ENCODE measurements around the gene SDR39U1.

SDR39U1 gene

GRCh38 chr14:24432259-24433131 lies 10.1 kb downstream of the SDR39U1 start:
- in situ Hi-C loops (cut with HindIII; ENCODE audit: low sequenced_read_pairs) = loop anchor here (10.0 kb wide), 1 partner anchor 98 kb away; the partner anchor contains the start of genes ADCY4 and RIPK3
- TF ChIP-seq, protein P1, sequence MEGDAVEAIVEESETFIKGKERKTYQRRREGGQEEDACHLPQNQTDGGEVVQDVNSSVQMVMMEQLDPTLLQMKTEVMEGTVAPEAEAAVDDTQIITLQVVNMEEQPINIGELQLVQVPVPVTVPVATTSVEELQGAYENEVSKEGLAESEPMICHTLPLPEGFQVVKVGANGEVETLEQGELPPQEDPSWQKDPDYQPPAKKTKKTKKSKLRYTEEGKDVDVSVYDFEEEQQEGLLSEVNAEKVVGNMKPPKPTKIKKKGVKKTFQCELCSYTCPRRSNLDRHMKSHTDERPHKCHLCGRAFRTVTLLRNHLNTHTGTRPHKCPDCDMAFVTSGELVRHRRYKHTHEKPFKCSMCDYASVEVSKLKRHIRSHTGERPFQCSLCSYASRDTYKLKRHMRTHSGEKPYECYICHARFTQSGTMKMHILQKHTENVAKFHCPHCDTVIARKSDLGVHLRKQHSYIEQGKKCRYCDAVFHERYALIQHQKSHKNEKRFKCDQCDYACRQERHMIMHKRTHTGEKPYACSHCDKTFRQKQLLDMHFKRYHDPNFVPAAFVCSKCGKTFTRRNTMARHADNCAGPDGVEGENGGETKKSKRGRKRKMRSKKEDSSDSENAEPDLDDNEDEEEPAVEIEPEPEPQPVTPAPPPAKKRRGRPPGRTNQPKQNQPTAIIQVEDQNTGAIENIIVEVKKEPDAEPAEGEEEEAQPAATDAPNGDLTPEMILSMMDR (IDR thresholded peaks at IDR 0.05; ENCODE audit: low read depth, low read length) = no peak
- DNase-seq (ENCODE audit: low read depth, low spot score) = no peak
- peak overlapping the region; percentile 26 for H3K4me3 ChIP-seq (ENCODE audit: low read depth, low read length)

DNA sequence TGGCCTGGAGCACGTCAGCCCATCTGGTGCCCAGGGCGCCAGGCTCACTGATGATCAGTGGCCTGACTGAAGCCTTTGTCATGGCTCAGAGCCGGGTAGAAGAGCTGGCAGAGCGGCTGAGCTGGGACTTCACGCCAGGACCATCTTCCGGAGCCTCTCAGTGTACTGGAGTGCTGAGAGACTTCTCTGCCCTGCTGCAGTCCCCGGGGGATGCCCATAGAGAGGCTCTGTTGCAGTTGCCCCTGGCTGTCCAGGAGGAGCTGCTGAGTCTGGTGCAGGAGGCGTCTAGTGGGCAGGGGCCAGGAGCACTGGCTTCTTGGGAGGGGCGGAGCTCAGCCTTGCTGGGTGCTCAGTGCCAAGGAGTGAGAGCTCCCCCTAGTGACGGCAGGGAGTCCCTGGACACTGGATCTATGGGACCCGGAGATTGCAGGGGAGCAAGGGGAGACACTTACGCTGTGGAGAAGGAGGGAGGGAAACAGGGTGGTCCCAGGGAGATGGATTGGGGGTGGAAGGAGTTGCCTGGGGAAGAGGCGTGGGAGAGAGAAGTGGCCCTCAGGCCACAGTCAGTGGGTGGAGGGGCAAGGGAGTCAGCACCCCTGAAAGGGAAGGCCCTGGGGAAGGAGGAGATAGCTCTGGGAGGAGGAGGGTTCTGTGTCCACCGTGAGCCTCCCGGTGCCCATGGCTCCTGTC lies 10.9 kb downstream of the SDR39U1 start:
- peak overlapping the region; percentile 66 for H3K4me3 ChIP-seq (ENCODE audit: low read depth, low read length)
- DNase-seq (ENCODE audit: low read depth, low spot score) = peak; percentile 88
- TF ChIP-seq, protein P1 (IDR thresholded peaks at IDR 0.05; ENCODE audit: low read depth, low read length) = peak; percentile 98
- in situ Hi-C loops (cut with HindIII; ENCODE audit: low sequenced_read_pairs) = loop anchor here (10.0 kb wide), 1 partner anchor 97 kb away; the partner anchor contains the start of genes ADCY4 and RIPK3

DNA sequence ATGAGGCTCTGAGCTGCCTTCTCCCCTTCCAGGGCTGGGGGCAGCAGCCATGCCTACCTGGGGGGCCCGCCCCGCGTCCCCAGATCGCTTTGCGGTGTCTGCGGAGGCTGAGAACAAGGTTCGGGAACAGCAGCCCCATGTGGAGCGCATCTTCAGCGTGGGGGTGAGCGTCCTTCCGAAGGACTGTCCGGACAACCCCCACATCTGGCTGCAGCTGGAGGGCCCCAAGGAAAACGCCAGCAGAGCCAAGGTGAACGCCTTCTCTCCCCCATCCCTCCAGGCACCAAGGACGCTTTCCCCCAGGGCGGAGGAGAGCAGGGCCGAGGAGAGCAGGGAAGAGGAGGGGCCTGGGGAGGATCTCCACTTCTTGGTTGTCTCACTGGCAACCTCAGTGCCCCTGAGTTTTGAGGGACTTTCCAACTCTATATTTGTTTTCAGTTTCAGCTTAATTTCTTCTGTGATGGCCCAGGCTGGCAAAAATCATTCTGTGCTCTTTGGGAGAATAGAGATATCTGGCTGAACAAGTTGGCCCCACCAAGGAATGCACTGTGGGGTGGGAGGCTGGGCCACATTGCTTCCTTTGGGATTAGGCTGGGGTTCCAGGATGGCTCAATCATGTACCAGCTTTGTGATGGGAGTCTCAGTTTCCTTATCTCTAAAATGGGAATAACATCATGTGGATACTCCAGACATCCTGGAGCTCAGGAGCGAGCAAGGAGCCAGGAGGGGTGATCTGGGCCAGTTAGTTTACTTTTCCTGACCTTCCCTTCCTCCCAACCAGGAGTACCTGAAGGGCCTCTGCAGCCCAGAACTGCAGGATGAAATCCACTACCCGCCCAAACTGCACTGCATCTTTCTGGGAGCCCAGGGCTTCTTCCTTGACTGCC lies 11.7 kb downstream of the SDR39U1 start:
- in situ Hi-C loops (cut with HindIII; ENCODE audit: low sequenced_read_pairs) = loop anchor here (10.0 kb wide), 1 partner anchor 96 kb away; the partner anchor contains the start of genes ADCY4 and RIPK3
- peak; percentile 40 for DNase-seq (ENCODE audit: low read depth, low spot score)
- TF ChIP-seq, protein P1 (IDR thresholded peaks at IDR 0.05; ENCODE audit: low read depth, low read length) = no peak
- peak overlapping the region; percentile 66 for H3K4me3 ChIP-seq (ENCODE audit: low read depth, low read length)

GRCh38 chr14:24430143-24430681 lies 12.4 kb downstream of the SDR39U1 start:
- TF ChIP-seq, protein P1 (IDR thresholded peaks at IDR 0.05; ENCODE audit: low read depth, low read length) = no peak
- in situ Hi-C loops (cut with HindIII; ENCODE audit: low sequenced_read_pairs) = loop anchor here (10.0 kb wide), 1 partner anchor 95 kb away; the partner anchor contains the start of genes ADCY4 and RIPK3
- DNase-seq (ENCODE audit: low read depth, low spot score) = peak; percentile 77
- H3K4me3 ChIP-seq (ENCODE audit: low read depth, low read length) = peak overlapping the region; percentile 66

GRCh38 chr14:24429395-24430142 lies 13.0 kb downstream of the SDR39U1 start, which contains the start of the genes CBLN3 and KHNYN:
CBLN3 (minus strand) TSS chr14:24429668; CDS start chr14:24429054, 614 bp downstream.
KHNYN (plus strand) TSS chr14:24429954; CDS start chr14:24430731, 777 bp downstream.
- in situ Hi-C loops (cut with HindIII; ENCODE audit: low sequenced_read_pairs) = loop anchor here (10.0 kb wide), 1 partner anchor 95 kb away; the partner anchor contains the start of genes ADCY4 and RIPK3
- TF ChIP-seq, protein P1 (IDR thresholded peaks at IDR 0.05; ENCODE audit: low read depth, low read length) = no peak
- peak; percentile 91 for DNase-seq (ENCODE audit: low read depth, low spot score)

More at GRCh38 chr14:24429395-24430142, 13.0 kb downstream of the SDR39U1 start, which contains the start of the genes CBLN3 and KHNYN:
- peak within 1 kb of the TSS; percentile 66 for H3K4me3 ChIP-seq (ENCODE audit: low read depth, low read length)

All from astrocyte of the spinal cord (primary cell).